ENCODE results near the gene SERINC5.
"Not testable (repeated sequence)": the region's sequence is repeated elsewhere in the genome, so short reads cannot be mapped to it uniquely, and the experiment has no call there.

SERINC5 gene

GRCh38 chr5:80275347-80275746 is 19.5 kb upstream of the SERINC5 start:
- DNase-seq (ENCODE audit: low read depth), result peak; percentile 22
- TF ChIP-seq CTCF (conservative IDR thresholded peaks at IDR 0.05; ENCODE audit: low read length), result peak; percentile 54
- no peak overlapping the region for H3K4me3 ChIP-seq (ENCODE audit: low read length)

- not testable (repeated sequence) for DNase-seq (ENCODE audit: low read depth); H3K4me3 ChIP-seq (ENCODE audit: low read length)
Observed at GRCh38 chr5:80270543-80270942, 14.7 kb upstream of the SERINC5 start.

- TF ChIP-seq CTCF (conservative IDR thresholded peaks at IDR 0.05; ENCODE audit: low read length), result no peak
- no peak overlapping the region for H3K4me3 ChIP-seq (ENCODE audit: low read length)
- no peak for DNase-seq (ENCODE audit: low read depth)
Observed at GRCh38 chr5:80269991-80270438, 14.2 kb upstream of the SERINC5 start.

GRCh38 chr5:80268916-80269315 is 13.1 kb upstream of the SERINC5 start:
- no peak for TF ChIP-seq CTCF (conservative IDR thresholded peaks at IDR 0.05; ENCODE audit: low read length)
- no peak overlapping the region for H3K4me3 ChIP-seq (ENCODE audit: low read length)
- DNase-seq (ENCODE audit: low read depth), result no peak

GRCh38 chr5:80266566-80266965 is 10.7 kb upstream of the SERINC5 start:
- no peak for TF ChIP-seq CTCF (conservative IDR thresholded peaks at IDR 0.05; ENCODE audit: low read length)
- no peak overlapping the region for H3K4me3 ChIP-seq (ENCODE audit: low read length)
- DNase-seq (ENCODE audit: low read depth), result no peak

- DNase-seq (ENCODE audit: low read depth), result no peak
- no peak for TF ChIP-seq CTCF (conservative IDR thresholded peaks at IDR 0.05; ENCODE audit: low read length)
- no peak overlapping the region for H3K4me3 ChIP-seq (ENCODE audit: low read length)
Observed at GRCh38 chr5:80260461-80260860, 4.6 kb upstream of the SERINC5 start.

- no peak overlapping the region for H3K4me3 ChIP-seq (ENCODE audit: low read length)
- DNase-seq (ENCODE audit: low read depth), result no peak
- TF ChIP-seq CTCF (conservative IDR thresholded peaks at IDR 0.05; ENCODE audit: low read length), result no peak
Observed at GRCh38 chr5:80259511-80260203, 3.8 kb upstream of the SERINC5 start.
